Right cardiac atrium (tissue), 5 donors: Measurements from ENCODE around the gene WDR48. TPM values are rescaled to one million over a fixed set of nuclear protein-coding genes. Genes with fewer than 3 reads are reported as not detected.

Source experiments
- ATAC-seq, 2 donors: fragments of 200-7000 bp; cut with Tn5 transposase; one replicate each; pipeline versions ENCODE4 v1.8.0 to v1.9.1; 2020; ENCODE audit warnings: moderate library complexity in 2 of 2, mild to moderate bottlenecking in 1 of 2
- DNase-seq, 3 donors: peaks; one replicate each; pipeline ENCODE4 v3.0.0-alpha.2; 2020
- H3K27ac ChIP-seq: one replicate; pipeline ENCODE4 v1.5.1; 2013; ENCODE audit warnings: mild to moderate bottlenecking, low read length, control low read depth, moderate library complexity
- H3K27me3 ChIP-seq: one replicate; pipeline ENCODE4 v1.6.1; 2013; ENCODE audit not compliant: control insufficient read depth, insufficient read depth
- H3K4me1 ChIP-seq: one replicate; pipeline ENCODE4 v1.6.1; 2013; ENCODE audit warnings: low read length; ENCODE audit not compliant: control insufficient read depth, insufficient read depth
- H3K4me3 ChIP-seq: one replicate; pipeline ENCODE4 v1.5.1; 2013; ENCODE audit warnings: low read length, control low read depth
- H3K9me3 ChIP-seq: one replicate; pipeline ENCODE4 v1.6.1; 2013; ENCODE audit warnings: low read length; ENCODE audit not compliant: control insufficient read depth
- WGBS: extraction: QIAGEN DNeasy Blood & Tissue Kit; methylation state at CpG from one replicate; pipeline ENCODE4 v1.1.7; 2013; 5-methylcytosine and 5-hydroxymethylcytosine counted together
- intact Hi-C, 4 donors: fragments of 100-400 bp; cut with DNase I; formaldehyde crosslinking; loops; one replicate each; pipeline versions ENCODE4 v1.11.0 to v1.14.0; 2022 to 2023
- polyA plus RNA-seq: library from polyadenylated mRNA; stranded (reverse); fragments of 200-250 nt; gene quantifications from one replicate; pipeline ENCODE4 v1.2.3, GENCODE V29; 2013
- total RNA-seq, 4 donors: library from RNA; stranded (reverse); fragmentation: NEBNext Ultra II Directional; extraction: Animal tissue kit (Norgen Biotek cat#: 25700); gene quantifications; one replicate each; pipeline ENCODE4 v1.2.1, GENCODE V29; 2021
- donor health status: healthy with polysubstance abuse.
- donor health status: DM: no; HTN: yes; CAD: no.
- donor health status: DM: no; HTN: no; CAD: no.
- donor health status: DM: no; HTN: yes; CAD: no; lungs with severe emphysema.
- donor health status: DM: yes; HTN: yes; CAD: no.

The WDR48 gene
- total and polyA plus RNA-seq, 5 donors: 10.3 to 30.5 (median 25.5) TPM

- ATAC-seq (no peak), DNase-seq (no peak)
- intact Hi-C loops: no loop called here
- Histone ChIP-seq H3K4me3 (no peak overlapping the region), H3K4me1 (no peaks in the 10 kb centered on the region), H3K9me3 (no peaks in the 10 kb centered on the region), H3K27ac (no peak overlapping the region), H3K27me3 (no peaks in the 10 kb centered on the region)
- WGBS: 71% methylated on average over 7 of the region's 7 CpGs
Measured at GRCh38 chr3:39094851-39095677, 43.2 kb downstream of the WDR48 start.

- Histone ChIP-seq H3K27ac (no peak overlapping the region), H3K4me1 (no peaks in the 10 kb centered on the region), H3K9me3 (no peaks in the 10 kb centered on the region), H3K4me3 (no peak overlapping the region), H3K27me3 (no peaks in the 10 kb centered on the region)
- WGBS: 66% methylated on average over 3 of the region's 3 CpGs
- no peak for ATAC-seq
- intact Hi-C loops: no loop called here
- no peak for DNase-seq
Measured at GRCh38 chr3:39095778-39096177, 44.0 kb downstream of the WDR48 start.

GRCh38 chr3:39096775-39097174, 45.0 kb downstream of the WDR48 start:
- H3K9me3 ChIP-seq: no peaks in the 10 kb centered on the region
- intact Hi-C loops: no loop called here
- peak overlapping the region; percentile 14 for H3K27ac ChIP-seq
- H3K4me3 ChIP-seq: no peak overlapping the region
- H3K4me1 ChIP-seq: no peaks in the 10 kb centered on the region
- peak in 1 of 2 donors; percentile 39 for ATAC-seq
- H3K27me3 ChIP-seq: no peaks in the 10 kb centered on the region
- WGBS: 12% methylated on average over 3 of the region's 3 CpGs
- DNase-seq: peak in 1 of 3 donors; percentile 19

GRCh38 chr3:39097716-39098472, 46.1 kb downstream of the WDR48 start:
- 78% methylated on average over 8 of the region's 8 CpGs for WGBS
- Histone ChIP-seq H3K27ac (no peak overlapping the region), H3K9me3 (no peaks in the 10 kb centered on the region), H3K27me3 (no peaks in the 10 kb centered on the region), H3K4me1 (peaks cover under 1% of the 10 kb centered on the region), H3K4me3 (no peak overlapping the region)
- ATAC-seq (no peak), DNase-seq (peak in 1 of 3 donors; percentile 50)
- intact Hi-C loops: no loop called here

GRCh38 chr3:39098473-39099000, 46.7 kb downstream of the WDR48 start:
- no peak overlapping the region for H3K27ac ChIP-seq
- no peak for ATAC-seq

GRCh38 chr3:39099242-39099641, 47.4 kb downstream of the WDR48 start:
- intact Hi-C loops: no loop called here
- 88% methylated on average over 1 of the region's 1 CpG for WGBS
- Histone ChIP-seq H3K27me3 (no peaks in the 10 kb centered on the region), H3K4me3 (no peak overlapping the region), H3K9me3 (no peaks in the 10 kb centered on the region), H3K4me1 (peaks cover 11% of the 10 kb centered on the region), H3K27ac (no peak overlapping the region)
- DNase-seq: no peak
- ATAC-seq: no peak

More at GRCh38 chr3:39098473-39099000, 46.7 kb downstream of the WDR48 start:
- Histone ChIP-seq H3K9me3 (no peaks in the 10 kb centered on the region), H3K4me3 (no peak overlapping the region), H3K4me1 (peaks cover 4% of the 10 kb centered on the region), H3K27me3 (no peaks in the 10 kb centered on the region)
- intact Hi-C loops: no loop called here
- WGBS: 87% methylated on average over 8 of the region's 8 CpGs
- DNase-seq: peak in 1 of 3 donors; percentile 30

GRCh38 chr3:39099738-39100499, 48.1 kb downstream of the WDR48 start:
- Histone ChIP-seq H3K27me3 (no peaks in the 10 kb centered on the region), H3K27ac (no peak overlapping the region), H3K9me3 (no peaks in the 10 kb centered on the region), H3K4me3 (no peak overlapping the region), H3K4me1 (peaks cover 16% of the 10 kb centered on the region)
- intact Hi-C loops: no loop called here
- ATAC-seq: no peak
- DNase-seq: peak in 1 of 3 donors; percentile 40
- 94% methylated on average over 2 of the region's 2 CpGs for WGBS

- no peak for ATAC-seq
- Histone ChIP-seq H3K27ac (no peak overlapping the region), H3K4me1 (peaks cover 18% of the 10 kb centered on the region), H3K27me3 (no peaks in the 10 kb centered on the region), H3K9me3 (no peaks in the 10 kb centered on the region), H3K4me3 (no peak overlapping the region)
- intact Hi-C loops: no loop called here
- DNase-seq: peak in 1 of 3 donors; percentile 31
- 86% methylated on average over 9 of the region's 9 CpGs for WGBS
Measured at GRCh38 chr3:39100500-39100886, 48.7 kb downstream of the WDR48 start.

GRCh38 chr3:39101022-39101689, 49.3 kb downstream of the WDR48 start:
- intact Hi-C loops: no loop called here
- H3K27ac ChIP-seq: no peak overlapping the region
- DNase-seq: no peak
- H3K4me1 ChIP-seq: peaks cover 19% of the 10 kb centered on the region
- no peaks in the 10 kb centered on the region for H3K9me3 ChIP-seq
- H3K27me3 ChIP-seq: no peaks in the 10 kb centered on the region
- peak; percentile 30 to 40 for ATAC-seq
- 87% methylated on average over 5 of the region's 5 CpGs for WGBS
- H3K4me3 ChIP-seq: no peak overlapping the region

- H3K4me1 ChIP-seq: peaks cover 22% of the 10 kb centered on the region
- no peak overlapping the region for H3K27ac ChIP-seq
- 96% methylated on average over 8 of the region's 8 CpGs for WGBS
- H3K9me3 ChIP-seq: no peaks in the 10 kb centered on the region
- H3K27me3 ChIP-seq: no peaks in the 10 kb centered on the region
- DNase-seq: no peak
- intact Hi-C loops: no loop called here
- H3K4me3 ChIP-seq: no peak overlapping the region
- no peak for ATAC-seq
Measured at GRCh38 chr3:39102504-39103323, 50.9 kb downstream of the WDR48 start.
